ENCODE data around the gene RHO. TPM values are rescaled to one million over a fixed set of nuclear protein-coding genes. Genes with fewer than 3 reads are reported as not detected.

The RHO gene
- total RNA-seq, 3 donors from 2014 or later: not detected

- no peak for DNase-seq
- intact Hi-C loops (cut with DNase I, micrococcal nuclease): no loop called here
- Histone ChIP-seq H3K9me3 (no peaks in the 10 kb centered on the region), H3K4me3 (no peak overlapping the region), H3K36me3 (ENCODE audit: low read depth) (no peaks in the 10 kb centered on the region), H3K4me1 (ENCODE audit: low read depth) (no peaks in the 10 kb centered on the region)
- TF ChIP-seq, protein P1, sequence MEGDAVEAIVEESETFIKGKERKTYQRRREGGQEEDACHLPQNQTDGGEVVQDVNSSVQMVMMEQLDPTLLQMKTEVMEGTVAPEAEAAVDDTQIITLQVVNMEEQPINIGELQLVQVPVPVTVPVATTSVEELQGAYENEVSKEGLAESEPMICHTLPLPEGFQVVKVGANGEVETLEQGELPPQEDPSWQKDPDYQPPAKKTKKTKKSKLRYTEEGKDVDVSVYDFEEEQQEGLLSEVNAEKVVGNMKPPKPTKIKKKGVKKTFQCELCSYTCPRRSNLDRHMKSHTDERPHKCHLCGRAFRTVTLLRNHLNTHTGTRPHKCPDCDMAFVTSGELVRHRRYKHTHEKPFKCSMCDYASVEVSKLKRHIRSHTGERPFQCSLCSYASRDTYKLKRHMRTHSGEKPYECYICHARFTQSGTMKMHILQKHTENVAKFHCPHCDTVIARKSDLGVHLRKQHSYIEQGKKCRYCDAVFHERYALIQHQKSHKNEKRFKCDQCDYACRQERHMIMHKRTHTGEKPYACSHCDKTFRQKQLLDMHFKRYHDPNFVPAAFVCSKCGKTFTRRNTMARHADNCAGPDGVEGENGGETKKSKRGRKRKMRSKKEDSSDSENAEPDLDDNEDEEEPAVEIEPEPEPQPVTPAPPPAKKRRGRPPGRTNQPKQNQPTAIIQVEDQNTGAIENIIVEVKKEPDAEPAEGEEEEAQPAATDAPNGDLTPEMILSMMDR (IDR thresholded peaks at IDR 0.05): no peak
- ATAC-seq: no peak
Observed at GRCh38 chr3:129548104-129548965, 19.9 kb downstream of the RHO start.

DNA sequence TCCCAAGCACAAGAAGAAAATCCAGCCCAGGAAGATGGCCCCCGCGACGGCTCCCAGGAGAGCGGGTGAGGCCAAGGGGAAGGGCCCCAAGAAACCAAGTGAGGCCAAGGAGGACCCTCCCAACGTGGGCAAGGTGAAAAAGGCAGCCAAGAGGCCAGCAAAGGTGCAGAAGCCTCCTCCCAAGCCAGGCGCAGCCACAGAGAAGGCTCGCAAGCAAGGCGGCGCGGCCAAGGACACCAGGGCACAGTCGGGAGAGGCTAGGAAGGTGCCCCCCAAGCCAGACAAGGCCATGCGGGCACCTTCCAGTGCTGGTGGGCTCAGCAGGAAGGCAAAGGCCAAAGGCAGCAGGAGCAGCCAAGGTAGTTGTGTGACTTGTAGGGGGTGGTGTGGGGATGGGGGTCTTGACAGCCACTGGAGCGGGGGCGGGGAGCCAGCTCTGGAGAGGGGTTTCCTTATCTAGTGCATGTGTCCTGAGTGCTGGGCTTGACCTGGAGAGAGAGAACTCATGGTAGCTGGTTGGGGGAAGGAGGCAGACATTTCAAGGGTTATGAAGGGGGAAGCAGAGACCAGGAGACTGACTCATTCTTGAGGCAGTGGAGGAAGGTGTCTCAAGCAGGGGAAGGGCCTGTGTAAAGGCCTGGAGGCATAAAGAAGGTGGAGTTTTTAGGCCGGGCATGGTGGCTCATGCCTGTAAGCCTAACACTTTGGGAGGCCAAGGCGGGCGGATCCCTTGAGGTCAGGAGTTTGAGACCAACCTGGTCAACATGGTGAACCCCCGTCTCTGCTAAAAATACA, 20.8 kb downstream of the RHO start:
- Histone ChIP-seq H3K36me3 (ENCODE audit: low read depth) (no peaks in the 10 kb centered on the region), H3K4me3 (no peak overlapping the region), H3K9me3 (no peaks in the 10 kb centered on the region), H3K4me1 (ENCODE audit: low read depth) (no peaks in the 10 kb centered on the region)
- DNase-seq (no peak), ATAC-seq (no peak)
- TF ChIP-seq, protein P1 (IDR thresholded peaks at IDR 0.05): no peak
- intact Hi-C loops (cut with DNase I, micrococcal nuclease): no loop called here

- Histone ChIP-seq H3K4me1 (ENCODE audit: low read depth) (no peaks in the 10 kb centered on the region), H3K4me3 (no peak overlapping the region), H3K9me3 (no peaks in the 10 kb centered on the region), H3K36me3 (ENCODE audit: low read depth) (no peaks in the 10 kb centered on the region)
- TF ChIP-seq, protein P1 (IDR thresholded peaks at IDR 0.05): no peak
- no peak for DNase-seq
- ATAC-seq: no peak
- intact Hi-C loops (cut with DNase I, micrococcal nuclease): no loop called here
Observed at GRCh38 chr3:129549805-129550204, 21.4 kb downstream of the RHO start.

DNA sequence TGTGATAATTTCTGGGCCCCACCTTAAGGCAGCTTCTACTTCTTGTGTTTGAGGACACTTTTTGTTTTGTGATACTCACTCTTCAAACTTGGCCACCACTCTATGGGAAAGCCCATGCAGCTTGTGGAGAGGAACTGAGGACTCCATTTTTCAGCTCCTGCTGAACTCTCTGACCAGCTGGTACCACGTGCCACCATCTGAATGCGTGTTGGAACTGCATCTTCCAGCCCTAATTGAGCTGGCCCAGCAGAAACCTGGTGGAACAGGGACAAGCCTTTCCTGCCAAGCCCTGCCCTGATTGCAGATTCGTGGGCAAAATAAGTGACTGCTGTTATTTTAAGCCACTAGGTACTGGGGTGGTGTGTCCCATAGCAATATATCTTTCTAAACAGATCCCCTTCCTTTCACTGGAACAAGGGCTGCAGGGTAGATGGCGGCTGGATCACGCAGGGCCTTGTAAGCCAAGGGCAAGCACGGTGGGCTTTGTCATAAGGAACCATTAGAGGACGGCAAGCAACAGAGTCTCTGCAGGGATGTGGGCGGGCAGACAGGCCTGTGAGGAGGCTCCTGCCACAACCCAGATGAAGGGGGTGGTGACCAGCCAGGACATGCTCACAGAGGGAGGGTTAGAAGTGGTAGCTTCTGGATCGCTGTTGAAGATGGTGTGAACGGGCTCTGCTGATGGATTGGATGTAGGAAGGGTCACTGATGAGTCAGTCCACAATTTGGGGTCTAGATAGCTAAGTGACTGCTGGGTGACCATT, 24.0 kb downstream of the RHO start:
- no peak for DNase-seq
- intact Hi-C loops (cut with DNase I, micrococcal nuclease): no loop called here
- H3K4me3 ChIP-seq: no peak overlapping the region
- no peaks in the 10 kb centered on the region for H3K4me1 ChIP-seq (ENCODE audit: low read depth)
- TF ChIP-seq, protein P1 (IDR thresholded peaks at IDR 0.05): no peak
- no peaks in the 10 kb centered on the region for H3K36me3 ChIP-seq (ENCODE audit: low read depth)
- H3K9me3 ChIP-seq: no peaks in the 10 kb centered on the region
- no peak for ATAC-seq

DNA sequence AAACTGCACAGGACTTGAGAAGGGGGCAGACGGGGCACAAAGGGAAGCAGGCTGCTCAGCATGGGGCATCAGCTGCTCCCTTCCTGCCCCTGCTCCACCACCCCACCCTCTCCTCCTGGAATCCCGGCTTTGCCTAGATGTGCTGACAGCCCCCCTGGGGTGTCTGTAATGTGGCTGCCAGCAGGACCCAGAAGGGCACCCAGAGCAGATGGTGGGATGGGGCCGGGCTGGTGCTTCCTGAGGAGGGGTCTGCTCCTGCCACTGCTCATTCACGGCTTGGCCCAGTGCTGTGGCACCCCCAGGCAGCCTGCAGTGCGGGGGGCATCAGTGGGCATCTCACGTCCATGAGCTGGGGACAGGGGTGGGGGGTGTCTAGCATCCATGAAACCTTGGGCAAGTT, 24.7 kb downstream of the RHO start:
- Histone ChIP-seq H3K4me3 (no peak overlapping the region), H3K4me1 (ENCODE audit: low read depth) (no peaks in the 10 kb centered on the region), H3K9me3 (no peaks in the 10 kb centered on the region), H3K36me3 (ENCODE audit: low read depth) (no peaks in the 10 kb centered on the region)
- no peak for ATAC-seq
- no peak for DNase-seq
- intact Hi-C loops (cut with DNase I, micrococcal nuclease): no loop called here
- TF ChIP-seq, protein P1 (IDR thresholded peaks at IDR 0.05): no peak

Data from mucosa of descending colon (tissue), 3 donors.